ENCODE measurements around the gene FAM107B. TPM values are rescaled to one million over a fixed set of nuclear protein-coding genes. Genes with fewer than 3 reads are reported as not detected.
"Not testable (repeated sequence)": the region's sequence is repeated elsewhere in the genome, so short reads cannot be mapped to it uniquely, and the experiment has no call there.

Gene FAM107B
- total and polyA plus RNA-seq, 2 donors = 49.1 to 52.3 TPM

GRCh38 chr10:14649739-14650138 is 125.0 kb downstream of the FAM107B start:
- WGBS = 98% methylated on average over 4 of the region's 4 CpGs
- H3K36me3 ChIP-seq (ENCODE audit: control insufficient read depth in 2 of 2, insufficient read depth in 2 of 2, low read length in 1 of 2) = no peaks in the 10 kb centered on the region
- no peak overlapping the region for H3K4me3 ChIP-seq (ENCODE audit: low read length in 2 of 2)
- H3K27ac ChIP-seq (ENCODE audit: low read depth in 1 of 2, low read length in 1 of 2) = no peak overlapping the region
- H3K4me1 ChIP-seq (ENCODE audit: control insufficient read depth in 2 of 2, insufficient read depth in 2 of 2, low read length in 2 of 2) = peaks cover 7 to 41% of the 10 kb centered on the region in 2 donors
- DNase-seq (ENCODE audit: low read depth in 6 of 9, low spot score in 9 of 9) = no peak
- H3K27me3 ChIP-seq (ENCODE audit: control insufficient read depth in 2 of 2, insufficient read depth in 1 of 2, low read length in 1 of 2) = no peaks in the 10 kb centered on the region
- H3K9me3 ChIP-seq (ENCODE audit: control insufficient read depth in 2 of 2, insufficient read depth in 1 of 2, low read length in 1 of 2) = no peaks in the 10 kb centered on the region

- peak overlapping the region in 1 of 2 donors; percentile 85 for H3K27ac ChIP-seq (ENCODE audit: low read depth in 1 of 2, low read length in 1 of 2)
- H3K4me1 ChIP-seq (ENCODE audit: control insufficient read depth in 2 of 2, insufficient read depth in 2 of 2, low read length in 2 of 2) = peaks cover 7 to 40% of the 10 kb centered on the region in 2 donors
- 94% methylated on average over 2 of the region's 2 CpGs for WGBS
- no peaks in the 10 kb centered on the region for H3K9me3 ChIP-seq (ENCODE audit: control insufficient read depth in 2 of 2, insufficient read depth in 1 of 2, low read length in 1 of 2)
- H3K27me3 ChIP-seq (ENCODE audit: control insufficient read depth in 2 of 2, insufficient read depth in 1 of 2, low read length in 1 of 2) = no peaks in the 10 kb centered on the region
- no peaks in the 10 kb centered on the region for H3K36me3 ChIP-seq (ENCODE audit: control insufficient read depth in 2 of 2, insufficient read depth in 2 of 2, low read length in 1 of 2)
- no peak for DNase-seq (ENCODE audit: low read depth in 6 of 9, low spot score in 9 of 9)
- H3K4me3 ChIP-seq (ENCODE audit: low read length in 2 of 2) = no peak overlapping the region
These were observed 125.8 kb downstream of the FAM107B start for GRCh38 chr10:14648946-14649345.

GRCh38 chr10:14648005-14648765 is 126.5 kb downstream of the FAM107B start:
- peak overlapping the region; percentile 83 to 85 for H3K27ac ChIP-seq (ENCODE audit: low read depth in 1 of 2, low read length in 1 of 2)
- no peaks in the 10 kb centered on the region for H3K27me3 ChIP-seq (ENCODE audit: control insufficient read depth in 2 of 2, insufficient read depth in 1 of 2, low read length in 1 of 2)
- WGBS = 18% methylated on average over 15 of the region's 15 CpGs
- peak; percentile 60 to 92 (median 79) for DNase-seq (ENCODE audit: low read depth in 6 of 9, low spot score in 9 of 9)
- H3K9me3 ChIP-seq (ENCODE audit: control insufficient read depth in 2 of 2, insufficient read depth in 1 of 2, low read length in 1 of 2) = no peaks in the 10 kb centered on the region
- no peaks in the 10 kb centered on the region for H3K36me3 ChIP-seq (ENCODE audit: control insufficient read depth in 2 of 2, insufficient read depth in 2 of 2, low read length in 1 of 2)
- H3K4me3 ChIP-seq (ENCODE audit: low read length in 2 of 2) = peak overlapping the region; percentile 23 to 36
- peaks cover 7 to 33% of the 10 kb centered on the region in 2 donors for H3K4me1 ChIP-seq (ENCODE audit: control insufficient read depth in 2 of 2, insufficient read depth in 2 of 2, low read length in 2 of 2)

GRCh38 chr10:14645239-14645960 is 129.3 kb downstream of the FAM107B start:
- peaks cover 7 to 24% of the 10 kb centered on the region in 2 donors for H3K4me1 ChIP-seq (ENCODE audit: control insufficient read depth in 2 of 2, insufficient read depth in 2 of 2, low read length in 2 of 2)
- no peaks in the 10 kb centered on the region for H3K27me3 ChIP-seq (ENCODE audit: control insufficient read depth in 2 of 2, insufficient read depth in 1 of 2, low read length in 1 of 2)
- no peaks in the 10 kb centered on the region for H3K9me3 ChIP-seq (ENCODE audit: control insufficient read depth in 2 of 2, insufficient read depth in 1 of 2, low read length in 1 of 2)
- DNase-seq (ENCODE audit: low read depth in 6 of 9, low spot score in 9 of 9) = no peak
- WGBS = 90% methylated on average over 6 of the region's 6 CpGs
- H3K4me3 ChIP-seq (ENCODE audit: low read length in 2 of 2) = no peak overlapping the region
- peak overlapping the region in 1 of 2 donors; percentile 8 for H3K27ac ChIP-seq (ENCODE audit: low read depth in 1 of 2, low read length in 1 of 2)
- H3K36me3 ChIP-seq (ENCODE audit: control insufficient read depth in 2 of 2, insufficient read depth in 2 of 2, low read length in 1 of 2) = no peaks in the 10 kb centered on the region

GRCh38 chr10:14639637-14640036 is 135.1 kb downstream of the FAM107B start:
- 93% methylated on average over 3 of the region's 3 CpGs for WGBS
- Histone ChIP-seq H3K27me3 (ENCODE audit: control insufficient read depth in 2 of 2, insufficient read depth in 1 of 2, low read length in 1 of 2) (no peaks in the 10 kb centered on the region), H3K4me3 (ENCODE audit: low read length in 2 of 2) (no peak overlapping the region), H3K36me3 (ENCODE audit: control insufficient read depth in 2 of 2, insufficient read depth in 2 of 2, low read length in 1 of 2) (no peaks in the 10 kb centered on the region), H3K4me1 (ENCODE audit: control insufficient read depth in 2 of 2, insufficient read depth in 2 of 2, low read length in 2 of 2) (no peaks in the 10 kb centered on the region), H3K27ac (ENCODE audit: low read depth in 1 of 2, low read length in 1 of 2) (no peak overlapping the region), H3K9me3 (ENCODE audit: control insufficient read depth in 2 of 2, insufficient read depth in 1 of 2, low read length in 1 of 2) (no peaks in the 10 kb centered on the region)
- DNase-seq (ENCODE audit: low read depth in 6 of 9, low spot score in 9 of 9) = no peak

GRCh38 chr10:14635043-14635710 is 139.5 kb downstream of the FAM107B start:
- Histone ChIP-seq H3K9me3 (ENCODE audit: control insufficient read depth in 2 of 2, insufficient read depth in 1 of 2, low read length in 1 of 2) (no peaks in the 10 kb centered on the region), H3K27me3 (ENCODE audit: control insufficient read depth in 2 of 2, insufficient read depth in 1 of 2, low read length in 1 of 2) (no peaks in the 10 kb centered on the region), H3K4me3 (ENCODE audit: low read length in 2 of 2) (no peak overlapping the region), H3K36me3 (ENCODE audit: control insufficient read depth in 2 of 2, insufficient read depth in 2 of 2, low read length in 1 of 2) (no peaks in the 10 kb centered on the region), H3K27ac (ENCODE audit: low read depth in 1 of 2, low read length in 1 of 2) (no peak overlapping the region), H3K4me1 (ENCODE audit: control insufficient read depth in 2 of 2, insufficient read depth in 2 of 2, low read length in 2 of 2) (no peaks in the 10 kb centered on the region)
- DNase-seq (ENCODE audit: low read depth in 6 of 9, low spot score in 9 of 9) = no peak
- WGBS = 91% methylated on average over 7 of the region's 7 CpGs

- H3K4me3 ChIP-seq (ENCODE audit: low read length in 2 of 2); DNase-seq (ENCODE audit: low read depth in 6 of 9, low spot score in 9 of 9); H3K4me1 ChIP-seq (ENCODE audit: control insufficient read depth in 2 of 2, insufficient read depth in 2 of 2, low read length in 2 of 2); H3K36me3 ChIP-seq (ENCODE audit: control insufficient read depth in 2 of 2, insufficient read depth in 2 of 2, low read length in 1 of 2); H3K27me3 ChIP-seq (ENCODE audit: control insufficient read depth in 2 of 2, insufficient read depth in 1 of 2, low read length in 1 of 2); H3K27ac ChIP-seq (ENCODE audit: low read depth in 1 of 2, low read length in 1 of 2); H3K9me3 ChIP-seq (ENCODE audit: control insufficient read depth in 2 of 2, insufficient read depth in 1 of 2, low read length in 1 of 2): not testable (repeated sequence)
- 95% methylated on average over 5 of the region's 5 CpGs for WGBS
These were observed 140.1 kb downstream of the FAM107B start for GRCh38 chr10:14634572-14634971.

- no peak overlapping the region for H3K27ac ChIP-seq (ENCODE audit: low read depth in 1 of 2, low read length in 1 of 2)
- H3K4me1 ChIP-seq (ENCODE audit: control insufficient read depth in 2 of 2, insufficient read depth in 2 of 2, low read length in 2 of 2) = peaks cover 0 to 6% of the 10 kb centered on the region in 2 donors
These were observed 148.8 kb downstream of the FAM107B start for GRCh38 chr10:14625765-14626525.

More at GRCh38 chr10:14625765-14626525, 148.8 kb downstream of the FAM107B start:
- 83% methylated on average over 10 of the region's 10 CpGs for WGBS
- no peak for DNase-seq (ENCODE audit: low read depth in 6 of 9, low spot score in 9 of 9)
- H3K9me3 ChIP-seq (ENCODE audit: control insufficient read depth in 2 of 2, insufficient read depth in 1 of 2, low read length in 1 of 2) = no peaks in the 10 kb centered on the region
- no peaks in the 10 kb centered on the region for H3K27me3 ChIP-seq (ENCODE audit: control insufficient read depth in 2 of 2, insufficient read depth in 1 of 2, low read length in 1 of 2)
- no peak overlapping the region for H3K4me3 ChIP-seq (ENCODE audit: low read length in 2 of 2)
- no peaks in the 10 kb centered on the region for H3K36me3 ChIP-seq (ENCODE audit: control insufficient read depth in 2 of 2, insufficient read depth in 2 of 2, low read length in 1 of 2)
